HG03354 (cell line): ENCODE measurements around the gene SYDE1.

Experiments
- ATAC-seq: cut with Tn5 transposase; IDR thresholded peaks from one replicate; pipeline ENCODE4 v1.9.1; 2021; ENCODE audit warnings: mild to moderate bottlenecking; ENCODE audit not compliant: unreplicated experiment, poor library complexity, severe bottlenecking

SYDE1 gene

GRCh38 chr19:15161028-15161984 is 54.1 kb downstream of the SYDE1 start:
- ATAC-seq, result no peak
